ENCODE results near the gene UBQLN3. TPM values are rescaled to one million over a fixed set of nuclear protein-coding genes. Genes with fewer than 3 reads are reported as not detected.

Gene UBQLN3
- total RNA-seq, 1 experiment from 2014 or later: not detected

DNA sequence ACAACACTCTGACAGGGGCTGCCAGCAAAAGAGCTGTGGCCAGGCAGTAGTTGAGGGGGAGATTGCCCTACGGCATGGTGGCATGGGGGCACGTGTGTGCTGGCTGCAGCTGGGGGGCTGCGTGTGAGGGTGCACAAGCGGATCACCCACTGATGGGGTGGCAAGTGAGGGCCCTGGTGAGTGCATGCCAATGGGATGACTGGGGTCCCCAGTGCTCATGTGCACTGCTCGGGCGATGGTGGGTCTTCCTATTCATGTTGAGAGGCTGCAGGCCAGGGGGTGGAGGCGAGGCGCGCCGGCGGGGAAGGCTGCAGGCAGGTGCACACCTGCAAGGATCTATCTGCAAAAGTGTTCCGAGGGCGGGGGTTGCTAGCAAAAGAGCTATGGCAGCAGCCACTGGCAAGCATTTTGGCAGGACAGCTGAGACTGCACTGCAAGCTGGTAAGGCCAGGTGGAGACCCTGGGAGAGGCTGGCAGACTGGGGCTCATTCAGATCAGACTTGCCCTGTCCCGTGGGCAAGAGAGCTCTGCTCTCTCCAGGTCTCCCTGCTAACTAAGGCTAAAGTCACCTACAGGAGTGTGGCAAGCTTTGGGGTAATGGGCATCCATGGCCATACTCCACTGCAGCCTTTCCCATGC, 48.7 kb downstream of the UBQLN3 start (continued):
- TF ChIP-seq, protein P1, sequence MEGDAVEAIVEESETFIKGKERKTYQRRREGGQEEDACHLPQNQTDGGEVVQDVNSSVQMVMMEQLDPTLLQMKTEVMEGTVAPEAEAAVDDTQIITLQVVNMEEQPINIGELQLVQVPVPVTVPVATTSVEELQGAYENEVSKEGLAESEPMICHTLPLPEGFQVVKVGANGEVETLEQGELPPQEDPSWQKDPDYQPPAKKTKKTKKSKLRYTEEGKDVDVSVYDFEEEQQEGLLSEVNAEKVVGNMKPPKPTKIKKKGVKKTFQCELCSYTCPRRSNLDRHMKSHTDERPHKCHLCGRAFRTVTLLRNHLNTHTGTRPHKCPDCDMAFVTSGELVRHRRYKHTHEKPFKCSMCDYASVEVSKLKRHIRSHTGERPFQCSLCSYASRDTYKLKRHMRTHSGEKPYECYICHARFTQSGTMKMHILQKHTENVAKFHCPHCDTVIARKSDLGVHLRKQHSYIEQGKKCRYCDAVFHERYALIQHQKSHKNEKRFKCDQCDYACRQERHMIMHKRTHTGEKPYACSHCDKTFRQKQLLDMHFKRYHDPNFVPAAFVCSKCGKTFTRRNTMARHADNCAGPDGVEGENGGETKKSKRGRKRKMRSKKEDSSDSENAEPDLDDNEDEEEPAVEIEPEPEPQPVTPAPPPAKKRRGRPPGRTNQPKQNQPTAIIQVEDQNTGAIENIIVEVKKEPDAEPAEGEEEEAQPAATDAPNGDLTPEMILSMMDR (IDR thresholded peaks at IDR 0.05 in 2 of 3, conservative IDR thresholded peaks at IDR 0.05 in 1 of 3; ENCODE audit: borderline replicate concordance in 1 of 3, insufficient read depth in 1 of 3, low read depth in 2 of 3, low read length in 2 of 3): no peak

Other genes starting within 250 kb of the UBQLN3 start
- 212 TPM for gene HBE1, start 240.0 kb downstream of the UBQLN3 start, total RNA-seq (2021; ENCODE audit: unreplicated experiment)
- 43.7 TPM for gene OR51B4, start 208.0 kb downstream of the UBQLN3 start, total RNA-seq (2021; ENCODE audit: unreplicated experiment)
- gene OR51B2, start 185.7 kb downstream of the UBQLN3 start, total RNA-seq (2021; ENCODE audit: unreplicated experiment): 17.1 TPM
- 140 TPM for gene OR51B5, start 166.4 kb downstream of the UBQLN3 start, total RNA-seq (2021; ENCODE audit: unreplicated experiment)
- gene OR51B6, start 158.4 kb downstream of the UBQLN3 start, total RNA-seq (2021; ENCODE audit: unreplicated experiment): not detected
- not detected for gene OR51M1, start 126.1 kb downstream of the UBQLN3 start, total RNA-seq (2021; ENCODE audit: unreplicated experiment)
- gene OR51Q1, start 87.8 kb downstream of the UBQLN3 start, total RNA-seq (2021; ENCODE audit: unreplicated experiment): not detected
- 23.1 TPM for gene OR51I1, start 68.4 kb downstream of the UBQLN3 start, total RNA-seq (2021; ENCODE audit: unreplicated experiment)
- gene OR51I2, start 60.6 kb downstream of the UBQLN3 start, total RNA-seq (2021; ENCODE audit: unreplicated experiment): not detected
- gene OR52D1, start 21.3 kb downstream of the UBQLN3 start, total RNA-seq (2021; ENCODE audit: unreplicated experiment): not detected
- gene UBQLNL, start 6.7 kb upstream of the UBQLN3 start, total RNA-seq (2021; ENCODE audit: unreplicated experiment): not detected
- not detected for gene OR52H1, start 38.6 kb upstream of the UBQLN3 start, total RNA-seq (2021; ENCODE audit: unreplicated experiment)
- gene OR52B6, start 70.9 kb upstream of the UBQLN3 start, total RNA-seq (2021; ENCODE audit: unreplicated experiment): not detected
- 3.0 TPM for gene TRIM6, start 86.7 kb upstream of the UBQLN3 start, total RNA-seq (2021; ENCODE audit: unreplicated experiment)
- gene TRIM34, start 115.0 kb upstream of the UBQLN3 start, total RNA-seq (2021; ENCODE audit: unreplicated experiment): 0.42 TPM
- gene TRIM5, start 175.1 kb upstream of the UBQLN3 start, total RNA-seq (2021; ENCODE audit: unreplicated experiment): 13.7 TPM
- gene TRIM22, start 179.8 kb upstream of the UBQLN3 start, total RNA-seq (2021; ENCODE audit: unreplicated experiment): 0.61 TPM
- gene OR56B1, start 226.5 kb upstream of the UBQLN3 start, total RNA-seq (2021; ENCODE audit: unreplicated experiment): not detected
- not detected for gene OR52N4, start 244.3 kb upstream of the UBQLN3 start, total RNA-seq (2021; ENCODE audit: unreplicated experiment)

Measured in HCT116 (cell line).